OCI-LY3 (cell line): ENCODE measurements around the gene PID1.

ENCODE experiments used
- CTCF ChIP-seq: fragments of 200-600, 300-600 bp; sonication (generic); IDR thresholded peaks from 2 replicates; pipeline ENCODE4 v1.5.1; 2014; ENCODE audit warnings: antibody characterized with exemption, low read length, low read depth
- EZH2phosphoT487 ChIP-seq: fragments of 200-600 bp; shearing (Covaris generic); IDR thresholded peaks from 2 replicates; pipeline ENCODE4 v1.6.1; 2018; ENCODE audit warnings: antibody characterized with exemption, mixed run types, low read depth

DNA sequence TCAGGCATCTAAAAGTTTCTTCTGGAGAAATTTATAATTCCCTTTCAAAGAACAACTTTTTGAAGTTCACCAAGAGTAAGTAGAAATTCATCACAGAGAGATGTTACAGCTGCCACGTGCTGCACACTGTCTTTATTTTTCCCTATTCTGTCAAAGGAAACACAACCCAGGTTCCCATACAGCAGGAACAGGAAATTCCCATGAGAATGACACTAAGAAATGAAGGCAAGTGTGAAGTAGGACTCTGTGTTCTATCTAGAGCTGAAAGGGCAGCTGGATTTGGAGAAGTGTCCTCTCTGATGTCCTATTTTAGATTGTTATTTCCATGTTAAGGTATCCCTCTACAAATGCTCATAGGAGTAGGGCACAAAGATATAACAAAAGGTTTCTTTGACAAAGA, 58.8 kb downstream of the PID1 start:
- TF ChIP-seq CTCF = no peak
- no peak for TF ChIP-seq EZH2phosphoT487
